ENCODE measurements around the gene GPSM3. TPM values are rescaled to one million over a fixed set of nuclear protein-coding genes. Genes with fewer than 3 reads are reported as not detected.
A peak's percentile ranks its signal among the peaks of the same experiment; 100 is the strongest.

Gene GPSM3
- total and polyA plus RNA-seq, 2 of the 13 experiments (the other 11 are each of a cell fraction or from before 2014, with no cell fraction given), result 0.18 to 6.2 TPM

GRCh38 chr6:32195902-32196681, 3.6 kb upstream of the GPSM3 start (continued):
- TF ChIP-seq ZNF775 (CRISPR knock-in tag; IDR thresholded peaks at IDR 0.05; ENCODE audit: borderline replicate concordance) (no peak), MIER2 (CRISPR knock-in tag; IDR thresholded peaks at IDR 0.05) (no peak; the same call in 1 of the 2 replicates), HMGA1 (CRISPR knock-in tag; conservative IDR thresholded peaks at IDR 0.05) (no peak), DR1 (CRISPR knock-in tag; IDR thresholded peaks at IDR 0.05) (peak; percentile 24; the same call in 1 of the 2 replicates), ZNF414 (CRISPR knock-in tag; IDR thresholded peaks at IDR 0.05) (0 out of 2 replicates have a peak, but pooled peaks have one; percentile 68), TBL1XR1 (IDR thresholded peaks at IDR 0.05; ENCODE audit: borderline replicate concordance, low read length, partially characterized antibody) (peak; percentile 66), TOE1 (CRISPR knock-in tag; IDR thresholded peaks at IDR 0.05) (0 out of 2 replicates have a peak, but pooled peaks have one; percentile 52), SCMH1 (CRISPR knock-in tag; IDR thresholded peaks at IDR 0.05; ENCODE audit: borderline replicate concordance) (no peak), ZFP36L1 (CRISPR knock-in tag; IDR thresholded peaks at IDR 0.05) (peak; percentile 87), RNF2 (conservative IDR thresholded peaks at IDR 0.05; ENCODE audit: low read depth) (peak; percentile 85; the same call in 1 of the 2 replicates), ESRRA (CRISPR knock-in tag; IDR thresholded peaks at IDR 0.05; ENCODE audit: low read depth) (peak; percentile 70; the same call in 1 of the 2 replicates), ZNF660 (CRISPR knock-in tag; IDR thresholded peaks at IDR 0.05; ENCODE audit: borderline replicate concordance, low read depth) (no peak), ZNF614 (CRISPR knock-in tag; IDR thresholded peaks at IDR 0.05; ENCODE audit: borderline replicate concordance) (0 out of 2 replicates have a peak, but pooled peaks have one; percentile 5), ZBTB8A (CRISPR knock-in tag; IDR thresholded peaks at IDR 0.05; ENCODE audit: borderline replicate concordance, low read depth) (no peak), ZNF503 (CRISPR knock-in tag; IDR thresholded peaks at IDR 0.05) (peak; percentile 54; the same call in 1 of the 2 replicates), DNMT3B (CRISPR knock-in tag; conservative IDR thresholded peaks at IDR 0.05) (no peak), ZBTB7B (CRISPR knock-in tag; IDR thresholded peaks at IDR 0.05) (peak; percentile 18; the same call in 1 of the 2 replicates), TMF1 (CRISPR knock-in tag; IDR thresholded peaks at IDR 0.05; ENCODE audit: low read depth) (peak; percentile 56; the same call in 1 of the 2 replicates), ZNF740 (CRISPR knock-in tag; IDR thresholded peaks at IDR 0.05) (no peak; the same call in 1 of the 2 replicates), ZGPAT (CRISPR knock-in tag; IDR thresholded peaks at IDR 0.05) (peak; percentile 92), JUN (CRISPR knock-in tag; IDR thresholded peaks at IDR 0.05) (no peak; the same call in none of the 2 replicates), ZBTB21 (CRISPR knock-in tag; IDR thresholded peaks at IDR 0.05) (peak; percentile 90), ZNF251 (CRISPR knock-in tag; IDR thresholded peaks at IDR 0.05) (0 out of 2 replicates have a peak, but pooled peaks have one; percentile 57)
